HCT116 (cell line): ENCODE data around the gene NTN5.

ENCODE experiments used
- ATF3 ChIP-seq: IDR thresholded peaks from 2 replicates; pipeline ENCODE4 v1.6.1; 2012
- CEBPB ChIP-seq: IDR thresholded peaks from 2 replicates; pipeline ENCODE4 v1.6.1; 2012; ENCODE audit warnings: low read depth
- CTCF ChIP-seq, 3 experiments: fragments of 200-600 bp in 1 of 3; sonication (generic) in 1 of 3; IDR thresholded peaks in 2 of 3; conservative IDR thresholded peaks in 1 of 3; 2 replicates each; pipeline ENCODE4 v1.5.1; 2012 to 2017; ENCODE audit warnings: low read depth in 2 of 3, low read length in 2 of 3, antibody characterized with exemption in 1 of 3, borderline replicate concordance in 1 of 3, control low read depth in 1 of 3, mild to moderate bottlenecking in 1 of 3, mixed read lengths in 1 of 3, mixed run types in 1 of 3, moderate library complexity in 1 of 3; ENCODE audit not compliant: insufficient read depth in 1 of 3
- EGR1 ChIP-seq: IDR thresholded peaks from 2 replicates; pipeline ENCODE4 v1.6.1; 2012; ENCODE audit warnings: low read depth
- EZH2 ChIP-seq: fragments of 200-600 bp; sonication (generic); IDR thresholded peaks from 2 replicates; pipeline ENCODE4 v1.6.1; 2017; ENCODE audit warnings: antibody characterized with exemption, mixed run types
- EZH2phosphoT487 ChIP-seq: fragments of 200-600 bp; IDR thresholded peaks from 2 replicates; pipeline ENCODE4 v1.6.1; 2018; ENCODE audit warnings: antibody characterized with exemption, borderline replicate concordance
- MAX ChIP-seq: IDR thresholded peaks from 2 replicates; pipeline ENCODE4 v1.6.1; 2012
- POLR2A ChIP-seq: IDR thresholded peaks from 2 replicates; pipeline ENCODE4 v1.7.0; 2011; ENCODE audit warnings: borderline replicate concordance; ENCODE audit not compliant: insufficient read depth, insufficient read length; ENCODE audit errors: extremely low read depth
- REST ChIP-seq: IDR thresholded peaks from 2 replicates; pipeline ENCODE4 v1.6.1; 2012; ENCODE audit warnings: low read depth
- ZBTB33 ChIP-seq: IDR thresholded peaks from 2 replicates; pipeline ENCODE4 v1.6.1; 2011; ENCODE audit warnings: mild to moderate bottlenecking, low read length, moderate library complexity; ENCODE audit not compliant: insufficient replicate concordance; ENCODE audit errors: extremely low read depth
- ZNF274 ChIP-seq: fragments of 200-500 bp; sonication (Bioruptor generic); IDR thresholded peaks from 2 replicates; pipeline ENCODE4 v1.6.1; 2014; ENCODE audit warnings: mild to moderate bottlenecking, low read depth, low read length, inconsistent platforms

GRCh38 chr19:48624791-48625723, 47.8 kb downstream of the NTN5 start:
- no peak for TF ChIP-seq POLR2A
- no peak for TF ChIP-seq CTCF (IDR thresholded peaks at IDR 0.05 in 2 of 3, conservative IDR thresholded peaks at IDR 0.05 in 1 of 3; ENCODE audit: borderline replicate concordance in 1 of 3, insufficient read depth in 1 of 3, low read depth in 2 of 3, low read length in 2 of 3)
- TF ChIP-seq ZNF274 = no peak
- no peak for TF ChIP-seq REST
- TF ChIP-seq ZBTB33 = no peak
- TF ChIP-seq EZH2phosphoT487 = no peak
- no peak for TF ChIP-seq CEBPB
- no peak for TF ChIP-seq MAX
- TF ChIP-seq ATF3 = no peak
- no peak for TF ChIP-seq EGR1
- no peak for TF ChIP-seq EZH2
